GM12878 (cell line): ENCODE measurements around the gene DOCK2.

ENCODE experiments used
- BRCA1 ChIP-seq: IDR thresholded peaks from 2 replicates; pipeline ENCODE4 v1.6.1; 2011; ENCODE audit warnings: low read depth, low read length, improper control_type of control experiment
- MAX ChIP-seq: IDR thresholded peaks from 2 replicates; pipeline ENCODE4 v1.6.1; 2012; ENCODE audit warnings: low read depth, low read length, improper control_type of control experiment
- MXI1 ChIP-seq: fragments of 150-350 bp; IDR thresholded peaks from 2 replicates; pipeline ENCODE4 v1.6.1; 2011; ENCODE audit warnings: low read depth, mild to moderate bottlenecking, inconsistent platforms, low read length, improper control_type of control experiment
- RAD51 ChIP-seq: fragments of 450-650 bp; IDR thresholded peaks from 2 replicates; pipeline ENCODE4 v1.6.1; 2016; ENCODE audit warnings: moderate library complexity, mild to moderate bottlenecking, inconsistent platforms
- RELA ChIP-seq: fragments of 450-650 bp; IDR thresholded peaks from 2 replicates; pipeline ENCODE4 v1.8.0; 2014; ENCODE audit warnings: borderline replicate concordance; ENCODE audit not compliant: partially characterized antibody
- RFX5 ChIP-seq: IDR thresholded peaks from 2 replicates; pipeline ENCODE4 v1.6.1; 2011; ENCODE audit warnings: low read depth, low read length, improper control_type of control experiment
- ZNF274 ChIP-seq: IDR thresholded peaks from one replicate; pipeline ENCODE4 v1.8.0; 2011; ENCODE audit not compliant: insufficient read length, insufficient read depth

DNA sequence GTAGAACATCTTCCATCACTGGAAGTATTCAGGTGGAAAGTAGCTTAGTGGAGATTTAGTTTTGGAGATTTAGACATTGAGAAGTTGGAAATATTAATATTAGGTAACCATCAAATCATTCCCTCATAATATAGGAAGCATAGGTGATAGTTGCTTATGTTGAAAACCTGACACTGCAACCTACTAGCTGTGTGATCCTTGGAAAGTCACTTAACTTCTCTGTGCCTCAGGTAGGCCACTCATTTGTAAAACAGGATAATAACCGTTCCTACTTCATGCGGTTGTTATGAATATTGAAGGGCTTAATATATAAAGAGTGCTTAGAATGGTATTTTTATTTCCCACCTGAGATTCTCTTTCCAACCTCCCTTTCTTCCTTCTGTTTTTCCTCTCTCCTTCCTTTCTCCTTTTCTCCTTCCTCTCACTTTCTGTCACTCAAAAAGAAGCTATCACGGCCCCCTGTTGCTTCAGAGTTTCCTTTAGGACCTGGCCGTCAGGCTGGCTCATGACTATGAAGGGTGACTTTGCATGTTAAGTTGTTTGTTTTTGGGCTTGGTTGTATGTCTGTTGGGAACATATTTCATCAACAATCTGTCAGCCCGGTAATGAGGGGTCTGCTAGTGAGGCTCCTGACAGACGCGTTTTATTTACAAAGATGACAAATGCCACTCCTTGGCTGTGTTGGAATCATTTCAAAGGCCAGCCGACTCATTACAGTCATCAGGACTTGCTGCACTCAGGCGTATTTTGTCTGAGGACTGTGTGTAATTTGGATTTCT, 31.0 kb downstream of the DOCK2 start:
- no peak for TF ChIP-seq MAX
- no peak for TF ChIP-seq MXI1
- TF ChIP-seq RAD51 = no peak
- TF ChIP-seq RELA = no peak
- TF ChIP-seq ZNF274 = no peak
- TF ChIP-seq RFX5 = no peak
- TF ChIP-seq BRCA1 = no peak
